NOMO-1 (cell line): Measurements from ENCODE around the gene CLIC3.

ENCODE experiments used
- DNase-seq, 2 experiments: peaks; one replicate each; lab custom pipeline; 2025; ENCODE audit not compliant: unreplicated experiment in 2 of 2; lab: John Stamatoyannopoulos, UW

Gene CLIC3

DNA sequence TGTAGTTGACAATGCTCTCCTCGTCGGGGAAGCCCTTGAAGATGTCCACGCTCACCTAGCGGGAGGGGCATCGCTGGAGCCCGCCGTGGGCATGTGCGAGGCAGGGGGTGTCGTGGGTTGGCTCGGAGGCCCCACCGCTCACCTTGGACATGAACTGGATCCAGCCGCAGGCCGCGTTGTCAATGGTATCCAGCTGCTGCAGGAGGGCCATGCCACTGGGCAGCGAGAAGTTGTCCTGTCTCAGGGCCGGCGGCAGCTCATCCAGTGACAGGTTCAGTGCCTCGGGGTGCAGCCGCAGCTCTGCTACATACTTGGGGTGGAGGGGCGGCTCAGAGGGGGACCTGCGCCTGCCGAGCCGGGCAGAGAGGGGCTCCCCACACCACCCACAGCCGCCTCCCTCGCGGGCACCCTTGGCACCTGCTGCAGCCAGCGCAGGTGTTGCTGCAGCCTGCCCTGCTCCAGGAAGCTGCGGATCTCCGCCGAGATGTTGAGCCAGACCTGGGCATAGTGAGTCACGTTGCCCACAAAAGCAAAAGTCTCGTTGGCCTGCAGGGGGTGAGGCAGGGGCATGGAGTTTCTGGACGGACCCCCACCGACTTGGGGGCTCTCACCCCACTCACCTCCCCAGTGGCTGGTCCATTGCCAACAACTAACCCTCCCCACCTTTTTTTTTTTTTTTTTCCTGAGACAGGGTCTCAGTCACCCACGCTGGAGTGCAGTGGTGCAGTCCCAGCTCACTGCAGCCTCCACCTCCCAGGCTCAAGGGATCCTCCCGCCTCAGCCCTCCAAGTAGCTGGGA, 22.6 kb upstream of the CLIC3 start:
- DNase-seq = no peak

DNA sequence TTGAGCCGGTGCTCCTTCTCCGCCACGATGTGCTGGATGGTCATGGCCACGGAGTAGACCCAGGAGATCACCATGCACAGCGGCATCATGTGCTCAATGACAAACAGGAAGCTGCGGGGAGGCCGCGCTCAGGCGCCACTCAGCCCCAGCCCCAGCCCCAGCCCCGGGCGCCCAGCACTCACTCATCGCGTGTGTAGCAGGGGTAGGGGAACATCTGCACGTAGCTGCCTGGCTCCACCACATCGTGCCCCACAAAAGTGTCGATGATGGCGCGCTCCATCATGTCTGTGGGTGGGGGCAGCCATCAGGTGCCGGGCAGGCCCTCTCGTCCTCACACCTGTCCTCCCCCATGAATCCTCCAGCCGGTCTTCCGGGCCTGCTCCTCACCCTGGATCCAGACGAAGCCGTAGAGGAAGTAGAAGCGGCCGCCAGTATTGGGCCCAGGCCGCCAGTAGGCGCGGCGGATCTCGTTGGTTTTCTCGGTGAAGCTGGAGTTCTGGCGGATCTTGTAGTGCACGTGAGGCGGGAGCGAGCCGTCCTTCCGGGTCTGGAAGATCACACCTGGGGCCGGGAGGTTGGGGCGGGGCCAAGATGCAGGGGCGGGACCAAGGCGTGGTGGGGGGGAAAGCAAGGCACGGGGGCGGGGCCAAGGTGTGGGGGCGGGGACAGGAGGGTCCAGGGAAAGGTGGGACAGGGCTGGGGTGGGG, 21.6 kb upstream of the CLIC3 start:
- DNase-seq = no peak

DNA sequence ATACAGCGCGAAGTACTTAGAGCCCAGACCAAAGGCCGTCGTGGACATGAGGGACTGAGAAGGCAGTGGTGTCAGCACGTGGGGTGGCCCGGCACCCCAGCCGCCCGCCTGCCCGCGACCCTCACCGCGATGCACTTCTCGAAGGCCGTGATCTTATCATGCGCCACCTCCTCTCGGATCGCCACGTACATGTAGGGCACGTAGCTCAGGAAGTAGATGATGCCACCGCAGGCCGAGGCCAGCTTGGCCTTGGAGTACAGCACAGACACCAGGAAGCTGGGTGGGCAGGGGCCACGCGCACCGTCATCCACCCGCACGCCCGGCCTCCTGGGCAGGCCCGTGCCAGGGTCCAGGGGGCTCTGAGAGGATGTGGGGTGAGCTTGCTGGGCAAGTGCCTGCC, 20.7 kb upstream of the CLIC3 start:
- no peak for DNase-seq

DNA sequence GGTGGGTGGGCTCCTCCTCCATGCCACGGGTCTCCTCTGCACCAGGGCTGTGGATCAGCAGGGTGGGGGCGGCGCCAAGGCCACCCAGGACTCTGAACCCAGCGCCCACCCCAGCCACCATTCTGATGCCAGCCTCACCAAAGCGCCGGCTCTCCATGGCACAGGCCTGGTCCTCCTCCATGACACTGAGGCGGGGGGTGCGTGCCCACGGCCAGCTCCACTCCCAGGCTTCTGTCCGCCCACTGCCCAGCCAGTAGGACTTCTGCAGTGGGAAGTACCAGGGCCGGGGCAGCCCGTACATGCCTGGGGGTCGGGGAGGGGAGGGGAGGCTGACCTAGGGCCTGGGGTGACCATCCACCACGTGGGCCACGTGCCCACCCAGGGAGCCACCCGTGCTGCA, 20.1 kb upstream of the CLIC3 start:
- no peak for DNase-seq

DNA sequence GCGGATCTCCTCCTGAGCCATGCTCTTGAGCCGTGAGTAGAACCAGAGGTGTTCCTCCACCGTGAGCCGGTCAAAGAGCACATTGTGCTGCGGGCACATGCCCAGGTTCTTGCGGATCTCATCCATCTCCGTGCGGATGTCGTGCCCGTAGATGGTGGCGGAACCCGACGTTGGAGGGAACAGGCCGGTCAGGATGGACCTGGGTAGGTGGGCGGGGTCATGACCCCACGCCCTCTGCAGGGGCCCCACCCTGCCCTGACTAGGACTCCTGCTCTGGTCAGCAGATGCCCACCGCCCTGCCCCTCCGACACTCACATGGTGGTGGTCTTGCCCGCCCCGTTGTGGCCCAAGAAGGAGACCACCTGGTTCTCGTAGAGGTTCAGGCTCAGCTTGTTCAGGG, 19.6 kb upstream of the CLIC3 start:
- no peak for DNase-seq

DNA sequence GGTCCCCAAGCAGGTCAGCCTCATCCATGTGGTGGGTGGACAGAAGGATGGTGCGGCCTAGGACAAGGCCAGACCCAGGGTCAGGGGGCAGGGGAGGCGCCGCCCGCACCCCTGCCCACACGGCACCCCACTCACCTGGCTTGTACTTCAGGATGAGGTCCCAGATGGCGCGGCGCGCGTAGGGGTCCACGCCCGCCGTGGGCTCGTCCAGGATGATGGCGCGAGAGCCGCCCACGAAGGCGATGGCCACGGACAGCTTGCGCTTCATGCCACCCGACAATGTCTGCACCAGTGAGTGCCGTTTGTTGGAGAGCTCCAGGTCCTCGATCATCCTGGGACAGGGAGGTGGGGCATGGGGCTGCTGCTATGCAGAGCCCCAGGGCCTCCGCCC, 19.2 kb upstream of the CLIC3 start:
- no peak for DNase-seq

DNA sequence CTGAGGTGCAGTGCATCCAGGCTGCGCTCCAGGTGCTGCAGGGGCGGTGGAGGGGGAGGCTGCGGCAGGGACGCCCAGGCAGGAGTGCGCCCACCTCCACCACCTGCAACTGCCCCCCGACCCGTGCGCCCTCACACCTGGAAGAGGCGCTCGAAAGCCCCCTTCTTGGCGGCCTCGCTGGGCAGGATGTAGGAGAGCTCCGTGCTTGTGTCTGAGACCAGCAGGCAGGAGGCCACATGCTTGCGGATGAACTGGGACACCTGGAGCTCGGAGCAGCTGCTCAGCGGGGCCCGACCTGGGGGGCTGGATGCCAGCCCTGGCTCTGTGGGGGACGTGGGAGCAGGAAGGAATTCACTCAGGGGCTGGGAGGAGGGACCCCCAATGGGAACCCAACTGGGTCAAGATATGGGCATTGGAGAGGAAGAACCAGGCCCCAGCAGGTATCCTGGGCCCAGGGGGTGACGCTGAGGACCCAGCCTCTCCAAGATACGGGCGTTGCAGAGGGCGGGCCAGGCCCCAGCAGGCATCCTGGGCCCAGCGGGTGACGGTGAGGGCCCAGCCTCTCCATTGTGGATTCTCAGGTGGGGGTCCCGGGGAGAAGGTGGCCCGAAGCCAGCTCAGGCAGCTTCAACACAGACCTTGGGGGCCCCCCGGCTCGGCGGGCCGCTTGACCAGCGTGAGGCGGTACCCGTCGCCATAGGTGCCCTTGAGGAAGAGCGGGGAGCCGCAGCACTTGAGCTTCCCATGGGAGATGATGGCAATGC, 18.6 kb upstream of the CLIC3 start:
- no peak for DNase-seq

DNA sequence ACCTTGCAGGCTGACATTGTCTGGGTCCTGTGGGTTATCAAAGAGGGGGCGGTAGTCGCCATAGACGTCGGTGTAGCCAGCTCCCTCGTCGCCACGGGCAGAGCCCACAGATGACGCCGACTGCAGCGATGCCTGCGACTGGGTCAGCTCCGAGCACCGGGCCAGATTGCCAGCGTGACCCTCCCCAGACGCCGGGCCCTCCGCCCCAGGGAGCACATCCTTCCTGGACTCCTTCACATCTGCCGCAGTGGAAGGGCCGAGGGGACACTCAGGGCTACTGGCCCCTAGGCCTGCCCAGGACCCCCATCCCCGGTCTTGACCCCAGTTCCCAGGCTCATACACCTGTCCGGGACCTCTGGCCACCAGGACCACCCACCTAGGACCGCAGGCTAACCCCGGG, 17.8 kb upstream of the CLIC3 start:
- DNase-seq = no peak

DNA sequence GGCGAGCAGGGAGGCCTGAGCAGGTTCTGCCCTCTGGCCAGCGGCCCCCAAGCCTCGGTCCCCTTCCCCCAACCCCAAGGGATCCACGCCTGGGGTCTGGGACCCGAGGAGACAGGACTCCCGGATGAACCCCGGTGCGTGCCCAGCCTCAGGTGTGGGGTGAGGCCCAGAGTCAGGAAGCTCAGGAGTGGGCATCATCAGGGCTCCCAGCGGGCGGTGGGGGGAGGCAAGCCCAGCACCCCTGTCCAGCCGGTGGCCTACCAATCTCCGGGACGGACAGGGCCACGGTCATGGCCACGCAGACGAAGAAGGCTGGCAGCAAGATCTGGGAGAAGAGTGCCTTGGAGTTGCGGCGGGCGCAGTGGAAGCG, 17.2 kb upstream of the CLIC3 start:
- DNase-seq = no peak

DNA sequence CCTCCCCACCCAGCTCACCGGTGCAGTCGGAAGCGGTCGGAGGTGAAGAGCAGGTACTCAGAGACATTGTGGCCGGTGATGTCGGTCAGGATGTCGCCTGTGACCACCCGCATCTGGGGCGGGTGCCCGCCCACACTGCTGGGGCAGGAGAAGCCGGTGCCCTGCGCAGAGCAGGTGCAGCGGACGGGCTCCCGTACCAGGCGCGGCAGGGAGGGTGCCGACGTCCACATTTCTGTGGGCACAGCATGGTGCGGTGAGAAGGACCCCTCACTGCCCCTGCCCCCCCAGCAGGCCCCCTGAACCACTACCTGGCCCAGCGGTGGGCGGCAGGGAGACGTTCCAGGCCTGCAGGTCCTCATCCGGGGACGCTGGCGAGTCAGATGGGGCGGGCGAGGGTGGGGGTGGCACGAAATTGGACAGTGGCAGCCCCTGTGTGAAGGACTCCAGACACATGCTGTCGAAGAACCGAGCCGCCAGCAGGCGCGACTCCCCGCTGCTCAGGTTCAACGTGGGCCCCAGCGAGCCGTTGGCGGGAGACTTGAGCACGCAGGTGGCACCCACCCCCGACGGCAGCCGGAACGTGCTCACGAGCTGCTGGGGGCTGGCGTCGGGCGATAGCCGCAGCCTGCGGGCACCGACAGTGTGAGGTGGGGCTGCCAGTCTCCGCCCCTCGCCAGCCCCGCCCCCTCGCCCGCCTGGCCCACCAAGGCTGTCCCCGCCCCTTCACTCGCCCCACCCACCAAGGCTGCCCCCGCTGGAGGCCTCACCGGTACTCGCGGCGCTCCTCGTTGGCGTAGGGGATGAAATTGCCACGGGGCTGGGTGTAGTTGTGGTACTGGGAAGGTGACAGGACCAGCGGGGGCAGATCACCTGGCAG, 16.6 kb upstream of the CLIC3 start:
- DNase-seq = no peak

DNA sequence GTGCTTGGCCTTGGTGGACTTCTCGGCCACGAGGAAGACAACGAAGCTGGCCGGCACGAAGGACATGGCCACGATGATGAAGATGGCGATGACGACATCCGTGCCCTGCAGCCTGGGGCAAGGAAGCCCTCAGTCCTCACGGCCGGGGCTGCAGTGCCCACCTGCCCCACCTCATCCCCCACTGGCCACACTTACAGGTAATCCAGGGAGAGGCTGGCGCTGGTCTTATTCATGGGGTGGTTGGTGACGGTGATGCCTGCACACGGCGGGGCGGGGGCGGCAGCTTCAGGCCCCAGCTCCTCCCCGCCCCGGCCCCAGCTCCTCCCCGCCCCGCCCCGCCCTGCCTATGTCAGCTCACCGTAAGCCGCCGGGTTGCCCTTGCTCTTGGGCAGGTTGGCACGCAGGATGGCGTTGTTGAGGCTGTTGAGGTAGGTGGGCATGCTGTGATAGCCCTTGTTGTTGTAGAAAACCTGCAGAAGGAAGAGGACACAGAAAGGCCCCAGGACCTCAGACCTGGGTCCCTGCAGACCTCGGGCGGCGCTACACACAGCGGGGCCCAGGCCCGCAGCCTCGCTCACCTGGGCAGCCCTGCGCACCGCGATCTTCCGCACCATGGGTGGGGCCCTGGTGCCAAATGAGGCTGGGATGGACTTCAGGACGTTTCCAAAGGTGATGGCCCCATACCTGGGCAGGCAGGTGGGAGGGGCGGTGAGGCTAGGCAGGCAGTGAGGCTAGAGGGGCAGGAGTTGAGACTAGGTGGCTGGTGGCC, 15.7 kb upstream of the CLIC3 start:
- no peak for DNase-seq

DNA sequence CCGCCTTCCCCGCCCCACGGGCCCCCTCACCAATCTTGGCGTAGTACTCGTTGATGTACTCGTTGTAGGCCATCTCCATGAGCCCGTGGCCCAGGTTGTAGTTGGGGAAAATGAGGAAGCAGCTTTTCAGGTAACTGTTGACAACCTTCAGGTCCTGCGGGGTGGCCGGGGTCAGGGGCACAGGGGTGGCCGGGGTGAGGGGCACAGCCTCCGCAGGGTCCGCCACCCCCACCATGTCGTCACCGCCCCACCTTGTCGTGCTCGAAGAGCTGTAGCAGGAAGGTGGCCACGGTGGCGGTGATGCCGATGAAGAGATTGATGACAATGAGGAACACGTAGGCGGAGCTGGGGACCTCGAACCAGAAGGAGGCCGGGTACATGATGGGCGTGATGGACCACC, 14.8 kb upstream of the CLIC3 start:
- no peak for DNase-seq

DNA sequence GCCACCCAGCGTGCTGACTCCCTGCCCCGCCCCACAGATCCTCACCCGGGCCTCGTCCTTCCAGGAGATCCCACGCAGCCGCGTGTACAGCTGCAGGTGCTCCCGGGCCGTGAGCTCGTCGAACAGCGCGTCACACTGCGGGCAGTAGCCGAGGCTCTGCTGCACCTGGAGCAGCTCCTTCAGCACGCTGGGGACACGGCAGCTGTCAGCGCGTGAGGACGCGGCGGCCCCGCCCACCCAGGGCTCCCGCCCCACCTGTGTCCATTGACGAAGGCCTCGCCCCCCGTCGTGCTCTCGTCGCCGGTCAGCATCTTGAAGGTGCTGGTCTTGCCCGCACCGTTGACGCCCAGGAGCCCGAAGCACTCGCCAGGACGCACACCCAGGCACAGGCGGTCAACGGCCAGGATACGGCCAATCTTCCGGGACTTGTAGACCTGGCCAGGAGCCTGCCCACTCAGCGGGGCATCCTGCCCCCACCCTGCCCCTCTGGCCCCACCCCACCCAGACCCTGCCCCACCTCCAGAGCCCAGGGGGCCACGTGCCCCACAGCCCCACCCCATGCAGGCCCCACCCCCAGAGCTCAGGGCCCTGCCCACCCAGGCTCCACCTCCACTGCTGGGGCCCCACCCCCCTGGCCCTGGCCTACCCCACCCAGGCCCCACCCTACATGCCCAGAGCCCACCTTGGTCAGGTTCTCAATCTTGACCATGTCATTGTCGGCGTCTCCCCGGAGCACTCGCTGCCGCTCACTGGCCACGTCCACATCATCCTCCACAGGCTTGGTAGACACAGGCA, 13.8 kb upstream of the CLIC3 start:
- no peak for DNase-seq

DNA sequence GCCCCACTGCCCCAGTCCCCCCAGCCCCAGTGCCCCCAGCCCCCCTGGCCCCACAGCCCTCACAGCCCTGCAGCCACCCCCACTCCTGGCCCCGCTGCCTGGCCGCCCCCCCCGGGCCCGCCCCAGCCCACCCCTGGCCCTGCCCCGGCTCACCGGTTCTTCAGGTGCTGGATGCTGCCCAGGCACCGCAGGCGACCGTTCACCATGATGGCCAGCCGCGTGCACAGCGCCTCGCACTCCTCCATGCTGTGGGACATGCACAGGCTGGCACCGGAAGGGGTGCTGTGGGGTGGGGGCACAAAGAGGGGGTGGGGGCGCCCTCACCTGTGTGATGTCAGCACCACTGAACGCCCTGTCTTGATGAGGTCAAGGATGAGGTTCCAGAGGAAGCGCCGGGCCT, 12.8 kb upstream of the CLIC3 start:
- DNase-seq = no peak

DNA sequence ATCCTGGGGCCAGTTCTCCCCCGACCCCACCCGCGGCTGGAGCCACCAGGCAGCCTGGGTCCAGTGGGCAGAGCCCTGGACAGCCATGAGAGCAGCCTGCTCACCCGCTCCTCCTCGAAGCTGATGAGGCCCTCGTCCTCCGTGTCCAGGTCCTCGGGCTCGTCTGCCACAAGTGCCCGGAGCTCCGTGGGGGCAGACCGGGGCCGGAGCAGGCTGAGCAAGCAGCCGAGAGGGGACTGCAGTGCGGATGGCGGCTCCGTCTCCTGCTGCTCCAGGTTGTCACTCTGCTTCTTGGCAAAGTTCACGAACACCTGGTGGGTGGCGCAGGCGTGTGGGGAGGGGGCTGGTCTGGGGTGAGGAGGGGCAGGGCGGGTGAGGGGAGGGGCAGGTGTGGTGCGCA, 11.9 kb upstream of the CLIC3 start:
- DNase-seq = no peak

DNA sequence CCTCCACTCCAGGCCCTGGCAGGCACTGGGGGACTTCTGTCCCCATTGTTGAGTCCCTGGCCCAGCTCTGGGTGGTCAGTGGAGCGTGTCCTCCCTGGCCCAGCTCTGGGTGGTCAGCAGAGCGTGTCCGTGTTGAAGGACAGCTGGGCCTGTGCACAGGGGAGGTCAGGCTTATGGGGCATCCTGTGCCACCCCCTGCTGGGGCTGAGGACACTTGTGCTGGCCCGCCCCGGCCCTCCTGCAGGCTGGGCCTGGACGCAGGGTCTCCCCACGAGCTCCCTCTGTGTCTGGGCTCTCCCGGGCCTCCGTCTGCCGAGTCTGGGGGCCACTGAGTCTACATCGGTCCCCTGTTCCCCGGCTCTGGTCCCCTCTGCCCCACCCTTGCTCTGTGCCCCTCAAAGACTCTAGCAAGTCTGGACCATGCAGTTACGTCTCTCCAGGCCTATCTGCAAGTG, 11.5 kb upstream of the CLIC3 start:
- DNase-seq = no peak

DNA sequence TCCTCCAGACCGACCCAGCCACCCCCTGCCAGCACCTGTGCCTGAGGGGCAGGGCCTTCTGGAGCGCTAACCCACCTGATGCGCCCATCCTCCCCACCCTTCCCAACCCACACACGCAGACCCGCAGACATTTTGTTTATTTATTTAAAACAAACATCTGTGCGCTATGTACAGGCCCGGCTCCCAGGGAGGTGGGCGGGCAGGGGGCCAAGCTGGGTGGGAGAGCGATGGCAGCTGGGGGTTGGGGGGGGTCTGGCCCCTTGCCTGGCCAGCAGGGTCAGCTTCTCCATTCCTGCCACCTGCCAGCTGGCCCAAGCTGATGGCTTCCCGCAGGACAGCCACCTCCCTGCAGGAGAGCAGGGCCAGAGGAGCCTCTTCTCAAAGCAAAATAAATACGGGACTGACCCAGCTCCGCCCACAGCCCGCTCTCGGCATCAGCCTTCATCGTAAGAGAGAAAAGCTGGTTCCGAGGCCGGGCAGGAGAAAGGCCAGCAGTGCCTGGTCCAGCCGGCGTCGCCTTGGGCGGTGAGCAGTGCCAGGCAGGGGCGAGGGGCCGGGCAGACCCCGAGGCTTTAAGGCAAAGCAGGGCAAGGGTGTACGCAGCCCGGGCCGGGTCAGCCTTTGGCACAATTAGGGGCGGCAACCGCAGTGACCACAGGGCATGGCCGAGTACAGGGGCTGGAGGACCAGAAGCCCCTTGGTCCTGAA, 10.9 kb upstream of the CLIC3 start:
- DNase-seq = no peak

DNA sequence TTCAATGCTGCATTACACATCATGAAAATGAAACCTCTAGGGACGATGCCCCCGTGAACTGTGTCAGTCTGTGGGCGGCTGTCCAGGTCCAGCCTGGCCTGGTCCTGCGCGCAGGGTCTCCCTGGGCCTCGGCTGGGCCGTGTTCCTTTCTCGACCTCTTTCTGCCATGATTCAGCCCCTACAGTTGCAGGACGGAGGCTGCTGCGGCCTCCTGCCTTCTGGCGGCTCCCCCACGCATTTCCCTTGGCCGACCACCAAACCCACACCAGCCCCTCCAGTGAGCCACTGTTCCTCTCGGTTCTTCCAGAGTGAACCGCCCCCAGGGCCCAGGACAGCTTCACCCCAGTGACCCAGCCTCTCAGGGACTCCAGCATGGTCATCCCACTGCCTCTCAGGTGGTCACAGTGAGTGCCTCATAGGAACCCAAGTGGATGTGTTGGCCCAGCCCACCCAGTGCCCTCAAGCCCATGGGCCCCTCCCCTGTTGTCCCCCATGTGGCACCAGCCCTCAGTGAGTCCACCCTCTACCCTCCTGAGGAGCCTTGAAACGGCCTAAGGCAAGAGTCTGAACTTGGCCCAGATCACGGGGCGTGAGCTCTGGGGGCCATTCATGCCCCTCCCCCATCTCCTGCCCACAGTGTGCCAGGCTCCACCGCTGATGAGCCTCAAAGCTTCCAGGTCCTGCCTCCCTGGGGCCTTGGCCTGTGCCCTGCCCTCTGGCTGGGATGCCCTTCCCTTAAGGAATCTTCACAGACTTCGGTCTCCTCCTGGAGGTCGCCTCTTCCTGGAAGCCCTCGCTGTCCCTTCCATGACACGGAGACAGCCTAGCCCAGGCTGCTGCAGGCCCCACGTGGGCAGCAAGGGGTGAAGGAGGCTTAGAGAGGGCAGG, 10.0 kb upstream of the CLIC3 start:
- DNase-seq = no peak
